ENCODE data around the gene ISX.

DNA sequence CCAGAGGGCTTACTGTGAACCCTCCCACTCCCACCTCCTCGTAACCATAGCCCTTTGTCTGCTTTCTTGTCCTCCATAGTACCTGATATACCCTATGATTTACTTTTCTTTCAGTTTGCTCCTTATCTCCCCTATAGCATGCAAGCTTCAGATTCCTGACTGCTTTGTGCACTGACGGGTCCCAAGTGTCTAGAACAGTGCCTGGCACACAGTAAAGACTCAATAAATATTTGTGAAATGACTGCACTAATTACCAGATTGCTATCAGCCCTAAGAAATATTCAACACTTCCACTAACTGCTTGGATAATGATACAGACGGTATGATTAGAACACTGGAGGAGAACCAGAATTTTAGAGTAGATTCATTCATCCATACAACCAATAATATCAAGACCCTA lies 33.0 kb downstream of the ISX start:
- TF ChIP-seq, protein P1, sequence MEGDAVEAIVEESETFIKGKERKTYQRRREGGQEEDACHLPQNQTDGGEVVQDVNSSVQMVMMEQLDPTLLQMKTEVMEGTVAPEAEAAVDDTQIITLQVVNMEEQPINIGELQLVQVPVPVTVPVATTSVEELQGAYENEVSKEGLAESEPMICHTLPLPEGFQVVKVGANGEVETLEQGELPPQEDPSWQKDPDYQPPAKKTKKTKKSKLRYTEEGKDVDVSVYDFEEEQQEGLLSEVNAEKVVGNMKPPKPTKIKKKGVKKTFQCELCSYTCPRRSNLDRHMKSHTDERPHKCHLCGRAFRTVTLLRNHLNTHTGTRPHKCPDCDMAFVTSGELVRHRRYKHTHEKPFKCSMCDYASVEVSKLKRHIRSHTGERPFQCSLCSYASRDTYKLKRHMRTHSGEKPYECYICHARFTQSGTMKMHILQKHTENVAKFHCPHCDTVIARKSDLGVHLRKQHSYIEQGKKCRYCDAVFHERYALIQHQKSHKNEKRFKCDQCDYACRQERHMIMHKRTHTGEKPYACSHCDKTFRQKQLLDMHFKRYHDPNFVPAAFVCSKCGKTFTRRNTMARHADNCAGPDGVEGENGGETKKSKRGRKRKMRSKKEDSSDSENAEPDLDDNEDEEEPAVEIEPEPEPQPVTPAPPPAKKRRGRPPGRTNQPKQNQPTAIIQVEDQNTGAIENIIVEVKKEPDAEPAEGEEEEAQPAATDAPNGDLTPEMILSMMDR (IDR thresholded peaks at IDR 0.05): no peak
- TF ChIP-seq EZH2 (IDR thresholded peaks at IDR 0.05; ENCODE audit: borderline replicate concordance, insufficient read depth, low read depth, low read length, poor library complexity, severe bottlenecking): no peak
